ENCODE data around the gene ANKDD1B. TPM values are rescaled to one million over a fixed set of nuclear protein-coding genes. Genes with fewer than 3 reads are reported as not detected.

Gene ANKDD1B
- polyA plus RNA-seq, 2 of the 4 experiments (the other 2 are of a cell fraction) = 0.09 to 0.14 TPM

- peaks cover 3% of the 10 kb centered on the region; the same call in 2 of the 3 replicates for H3K4me1 ChIP-seq
- H3K4me3 ChIP-seq = no peak overlapping the region
- no peak for DNase-seq (ENCODE audit: low read depth in 1 of 2, low spot score in 1 of 2)
- H3K27ac ChIP-seq = no peak overlapping the region
- no peak overlapping the region for H3K4me2 ChIP-seq
- H3K9me3 ChIP-seq = no peaks in the 10 kb centered on the region
- ATAC-seq = no peak
- POLR2A ChIA-PET = no interaction called here
- CTCF ChIA-PET = interaction anchor here (2.6 kb wide), 1 partner anchor 439 kb away, joined by 7 read pairs; the partner anchor contains the start of gene ANKRD31
- 97% methylated on average over 1 of the region's 1 CpG for WGBS (ENCODE audit: missing lambda C conversion rate)
- no peak for TF ChIP-seq EHF (CRISPR knock-in tag; IDR thresholded peaks at IDR 0.05)
- FAIRE-seq = no peak
Measured at GRCh38 chr5:75675783-75676182, 64.5 kb downstream of the ANKDD1B start.

- Histone ChIP-seq H3K4me2 (no peak overlapping the region), H3K9me3 (no peaks in the 10 kb centered on the region), H3K4me1 (peaks cover 6% of the 10 kb centered on the region; the same call in 2 of the 3 replicates), H3K27ac (no peak overlapping the region), H3K4me3 (no peak overlapping the region)
- no peak for ATAC-seq
- no peak for FAIRE-seq
- DNase-seq (ENCODE audit: low read depth in 1 of 2, low spot score in 1 of 2) = no peak
- WGBS (ENCODE audit: missing lambda C conversion rate) = 92% methylated on average over 1 of the region's 1 CpG
- POLR2A ChIA-PET = no interaction called here
- no peak for TF ChIP-seq GATA3 (IDR thresholded peaks at IDR 0.05; ENCODE audit: borderline replicate concordance)
- no peak for TF ChIP-seq NR3C1 (IDR thresholded peaks at IDR 0.05)
- TF ChIP-seq JUN (IDR thresholded peaks at IDR 0.05) = no peak
- no peak for TF ChIP-seq MAZ (IDR thresholded peaks at IDR 0.05; ENCODE audit: borderline replicate concordance, low read depth, low read length)
- TF ChIP-seq ZC3H11A (IDR thresholded peaks at IDR 0.05) = no peak
- TF ChIP-seq HOXB13 (CRISPR knock-in tag; IDR thresholded peaks at IDR 0.05; ENCODE audit: low read depth) = no peak
- no peak for TF ChIP-seq RAD21 (conservative IDR thresholded peaks at IDR 0.05 in 1 of 2, IDR thresholded peaks at IDR 0.05 in 1 of 2)
- no peak for TF ChIP-seq CHD2 (IDR thresholded peaks at IDR 0.05; ENCODE audit: low read length, partially characterized antibody)
- TF ChIP-seq EHMT2 (IDR thresholded peaks at IDR 0.05; ENCODE audit: low read depth) = no peak
- no peak for TF ChIP-seq FOXS1 (CRISPR knock-in tag; IDR thresholded peaks at IDR 0.05)
- TF ChIP-seq CEBPB (IDR thresholded peaks at IDR 0.05) = no peak
- no peak for TF ChIP-seq FOSL2 (IDR thresholded peaks at IDR 0.05)
- no peak for TF ChIP-seq FOSL2 (CRISPR knock-in tag; IDR thresholded peaks at IDR 0.05)
- no peak for TF ChIP-seq HES2 (IDR thresholded peaks at IDR 0.05)
- no peak for TF ChIP-seq ATOH8 (CRISPR knock-in tag; IDR thresholded peaks at IDR 0.05; ENCODE audit: low read depth)
- no peak for TF ChIP-seq E2F6 (IDR thresholded peaks at IDR 0.05; ENCODE audit: borderline replicate concordance, low read depth)
- TF ChIP-seq TFCP2L1 (CRISPR knock-in tag; IDR thresholded peaks at IDR 0.05) = no peak
- TF ChIP-seq HOXA7 (CRISPR knock-in tag; IDR thresholded peaks at IDR 0.05) = no peak
- CTCF ChIA-PET = interaction anchor here (2.6 kb wide), 1 partner anchor 441 kb away, joined by 7 read pairs; the partner anchor contains the start of gene ANKRD31
Measured at GRCh38 chr5:75677607-75678006, 66.4 kb downstream of the ANKDD1B start.

- Histone ChIP-seq H3K4me2 (no peak overlapping the region), H3K4me3 (no peak overlapping the region), H3K27ac (no peak overlapping the region), H3K4me1 (peaks cover 6% of the 10 kb centered on the region; the same call in 2 of the 3 replicates), H3K9me3 (no peaks in the 10 kb centered on the region)
- WGBS (ENCODE audit: missing lambda C conversion rate) = 77% methylated on average over 3 of the region's 3 CpGs
- ChIA-PET CTCF (interaction anchor here (2.6 kb wide), 1 partner anchor 442 kb away, joined by 7 read pairs; the partner anchor contains the start of gene ANKRD31), POLR2A (no interaction called here)
- FAIRE-seq = no peak
- no peak for DNase-seq (ENCODE audit: low read depth in 1 of 2, low spot score in 1 of 2)
- ATAC-seq = no peak
- TF ChIP-seq MAX (IDR thresholded peaks at IDR 0.05) = no peak
- no peak for TF ChIP-seq ATOH8 (CRISPR knock-in tag; IDR thresholded peaks at IDR 0.05; ENCODE audit: low read depth)
- TF ChIP-seq ZFP36 (IDR thresholded peaks at IDR 0.05; ENCODE audit: borderline replicate concordance, partially characterized antibody) = no peak
- TF ChIP-seq CHD4 (IDR thresholded peaks at IDR 0.05; ENCODE audit: borderline replicate concordance) = no peak
- TF ChIP-seq RNF2 (IDR thresholded peaks at IDR 0.05; ENCODE audit: borderline replicate concordance, low read depth) = no peak
- no peak for TF ChIP-seq GATA3 (IDR thresholded peaks at IDR 0.05; ENCODE audit: borderline replicate concordance)
- TF ChIP-seq RAD21 (conservative IDR thresholded peaks at IDR 0.05 in 1 of 2, IDR thresholded peaks at IDR 0.05 in 1 of 2) = no peak
- no peak for TF ChIP-seq E2F6 (IDR thresholded peaks at IDR 0.05; ENCODE audit: borderline replicate concordance, low read depth)
- no peak for TF ChIP-seq CEBPB (IDR thresholded peaks at IDR 0.05)
Measured at GRCh38 chr5:75678155-75678554, 66.9 kb downstream of the ANKDD1B start.
